Muscle of leg (tissue), 11 donors: Measurements from ENCODE around the gene ZC2HC1C. TPM values are rescaled to one million over a fixed set of nuclear protein-coding genes. Genes with fewer than 3 reads are reported as not detected.
A peak's percentile ranks its signal among the peaks of the same experiment; 100 is the strongest.

Source experiments
- DNase-seq: peaks from one replicate; pipeline ENCODE4 v3.0.0; 2013
- H3K27ac ChIP-seq: one replicate; pipeline ENCODE4 v1.5.1; 2013; ENCODE audit warnings: mild to moderate bottlenecking, low read length, control low read depth
- H3K27me3 ChIP-seq: one replicate; pipeline ENCODE4 v1.6.1; 2013; ENCODE audit warnings: low read length; ENCODE audit not compliant: control insufficient read depth, insufficient read depth
- H3K36me3 ChIP-seq: one replicate; pipeline ENCODE4 v1.6.1; 2013; ENCODE audit warnings: low read length; ENCODE audit not compliant: control insufficient read depth, insufficient read depth
- H3K4me1 ChIP-seq: one replicate; pipeline ENCODE4 v1.6.1; 2013; ENCODE audit warnings: low read length; ENCODE audit not compliant: control insufficient read depth, insufficient read depth
- H3K4me3 ChIP-seq: one replicate; pipeline ENCODE4 v1.5.1; 2013; ENCODE audit warnings: low read length, control low read depth
- H3K9me3 ChIP-seq: replicated peaks from 2 replicates; pipeline ENCODE4 v1.6.1; 2013; ENCODE audit warnings: low read depth, low read length; ENCODE audit not compliant: control insufficient read depth
- WGBS: methylation state at CpG from one replicate; pipeline ENCODE4 v1.1.5; 2013; ENCODE audit warnings: missing lambda C conversion rate; ENCODE audit not compliant: insufficient coverage; 5-methylcytosine and 5-hydroxymethylcytosine counted together
- polyA plus RNA-seq, 8 donors: library from polyadenylated mRNA; unstranded; fragments of 120-200 nt; gene quantifications; one replicate each; pipeline versions ENCODE4 v1.2.1 to v1.2.3, GENCODE V29; 2013; ENCODE audit warnings: inconsistent platforms in 1 of 8, low replicate concordance in 1 of 8; ENCODE audit not compliant: insufficient read length in 8 of 8, insufficient read depth in 1 of 8
- total RNA-seq: library from RNA; stranded (reverse); fragments of 120-200 nt; gene quantifications from one replicate; pipeline ENCODE4 v1.2.4, GENCODE V29; 2013

The ZC2HC1C gene
- total and polyA plus RNA-seq, 9 donors: 0.53 to 2.6 (median 1.5) TPM

DNA sequence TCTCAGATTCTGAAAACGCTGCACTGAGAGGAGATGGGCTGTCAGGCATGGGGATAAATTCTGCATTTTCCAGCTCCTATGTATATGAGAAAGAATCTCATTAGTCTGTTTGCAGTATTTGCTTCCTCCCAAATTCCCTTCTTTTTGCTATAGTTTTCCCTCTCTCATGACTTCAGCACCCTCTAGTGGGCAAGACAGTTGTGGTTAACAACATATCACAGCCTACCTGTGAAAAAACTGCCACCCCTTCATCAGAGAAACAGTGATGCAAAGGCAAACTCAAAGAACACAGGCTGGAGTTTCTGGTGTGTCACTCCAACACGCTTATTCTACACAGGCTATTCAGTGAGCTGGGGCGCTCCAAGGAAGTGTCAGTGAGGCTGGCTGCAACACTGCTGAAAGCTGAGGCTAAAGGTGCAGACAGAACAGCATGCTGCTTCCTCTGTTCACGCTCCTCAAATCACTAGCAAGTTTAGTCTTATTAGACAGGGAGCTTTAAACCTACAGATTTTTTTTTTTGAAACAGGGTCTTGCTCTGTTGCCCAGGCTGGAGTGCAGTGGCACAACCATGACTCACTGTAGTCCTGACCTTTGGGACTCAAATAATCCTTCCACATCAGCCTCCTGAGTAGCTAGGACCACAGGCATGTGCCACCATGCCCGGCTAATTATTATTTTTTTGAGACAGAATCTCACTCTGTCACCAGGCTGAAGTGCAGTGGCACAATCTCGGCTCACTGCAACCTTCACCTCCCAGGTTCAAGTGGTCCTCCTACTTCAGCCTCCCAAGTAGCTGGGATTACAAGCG lies 19.3 kb downstream of the ZC2HC1C start:
- whole genome bisulfite sequencing: 69% methylated on average over 3 of the region's 7 CpGs
- no peaks in the 10 kb centered on the region for H3K9me3 ChIP-seq
- peak; percentile 82 for DNase-seq

DNA sequence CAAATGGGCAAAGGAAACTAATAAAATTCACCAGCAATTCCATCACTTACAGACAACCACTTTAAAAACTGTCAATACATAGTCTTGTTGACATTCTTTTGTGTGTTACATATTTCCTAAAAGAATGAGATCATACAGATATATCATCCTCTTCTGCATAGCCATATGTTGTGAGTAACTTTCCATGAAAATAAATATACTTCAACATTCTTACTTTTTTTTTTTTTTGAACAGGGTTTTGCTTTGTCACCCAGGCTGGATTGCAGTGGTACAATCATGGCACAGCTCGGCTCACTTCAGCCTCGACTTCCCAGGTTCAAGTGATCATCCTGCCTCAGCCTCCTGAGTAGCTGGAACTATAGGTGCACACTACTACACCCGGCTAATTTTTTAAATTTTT lies 20.9 kb downstream of the ZC2HC1C start:
- WGBS: 81% methylated on average over 3 of the region's 3 CpGs
- H3K9me3 ChIP-seq: no peaks in the 10 kb centered on the region
- no peak for DNase-seq
- H3K4me3 ChIP-seq: no peak overlapping the region
- no peak overlapping the region for H3K27ac ChIP-seq
- H3K36me3 ChIP-seq: peaks cover 48% of the 10 kb centered on the region
- H3K4me1 ChIP-seq: no peaks in the 10 kb centered on the region
- no peaks in the 10 kb centered on the region for H3K27me3 ChIP-seq

More for the DNA sequence above, 19.3 kb downstream of the ZC2HC1C start:
- H3K27ac ChIP-seq: no peak overlapping the region
- no peak overlapping the region for H3K4me3 ChIP-seq
- H3K27me3 ChIP-seq: no peaks in the 10 kb centered on the region
- peaks cover 56% of the 10 kb centered on the region for H3K36me3 ChIP-seq
- H3K4me1 ChIP-seq: no peaks in the 10 kb centered on the region

DNA sequence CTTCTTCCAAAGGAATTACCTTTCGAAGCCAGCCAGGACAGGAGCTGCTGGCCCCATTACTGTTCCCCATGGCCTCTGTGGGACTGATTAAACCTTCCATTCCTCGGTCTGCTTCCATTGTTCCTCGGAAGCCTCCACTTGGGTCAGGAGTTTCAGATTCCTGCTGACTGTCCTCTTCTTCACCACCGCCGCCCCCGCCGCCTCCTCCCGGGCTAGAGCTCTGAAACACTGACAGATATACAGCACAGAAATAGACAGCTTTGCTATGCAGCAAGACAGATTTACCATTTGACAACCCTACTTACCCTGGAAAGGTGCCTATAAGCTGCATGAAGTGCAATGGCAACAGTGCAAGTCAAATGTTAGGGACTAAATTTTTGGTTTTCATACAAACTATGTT lies 21.8 kb downstream of the ZC2HC1C start:
- DNase-seq: no peak
- 55% methylated on average over 2 of the region's 8 CpGs for WGBS
- no peaks in the 10 kb centered on the region for H3K9me3 ChIP-seq
- H3K36me3 ChIP-seq: peaks cover 52% of the 10 kb centered on the region
- H3K4me3 ChIP-seq: no peak overlapping the region
- no peak overlapping the region for H3K27ac ChIP-seq
- no peaks in the 10 kb centered on the region for H3K4me1 ChIP-seq
- H3K27me3 ChIP-seq: no peaks in the 10 kb centered on the region

DNA sequence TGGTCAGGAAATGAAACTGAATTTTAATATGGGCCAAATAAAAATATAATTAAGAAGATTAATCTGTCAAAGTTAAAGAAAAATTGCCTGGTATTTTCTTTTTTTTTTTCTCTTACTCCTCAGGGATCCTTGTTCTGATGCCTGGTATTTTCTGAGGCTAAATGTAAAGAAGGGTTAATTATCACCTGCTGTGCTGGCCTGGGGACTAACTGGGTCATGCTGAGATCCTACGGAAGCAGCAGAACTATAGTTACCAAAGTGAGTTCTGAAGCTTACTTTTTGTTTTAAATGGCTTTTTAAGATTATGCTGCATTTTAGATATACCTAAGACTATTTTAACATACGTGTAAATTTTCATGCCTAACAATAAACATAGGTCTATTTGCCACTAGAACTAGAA lies 23.3 kb downstream of the ZC2HC1C start:
- H3K4me1 ChIP-seq: peaks cover 2% of the 10 kb centered on the region
- no peak overlapping the region for H3K4me3 ChIP-seq
- H3K9me3 ChIP-seq: no peaks in the 10 kb centered on the region
- no peak overlapping the region for H3K27ac ChIP-seq
- 86% methylated on average over 1 of the region's 2 CpGs for WGBS
- no peaks in the 10 kb centered on the region for H3K27me3 ChIP-seq
- peaks cover 54% of the 10 kb centered on the region for H3K36me3 ChIP-seq
- no peak for DNase-seq

DNA sequence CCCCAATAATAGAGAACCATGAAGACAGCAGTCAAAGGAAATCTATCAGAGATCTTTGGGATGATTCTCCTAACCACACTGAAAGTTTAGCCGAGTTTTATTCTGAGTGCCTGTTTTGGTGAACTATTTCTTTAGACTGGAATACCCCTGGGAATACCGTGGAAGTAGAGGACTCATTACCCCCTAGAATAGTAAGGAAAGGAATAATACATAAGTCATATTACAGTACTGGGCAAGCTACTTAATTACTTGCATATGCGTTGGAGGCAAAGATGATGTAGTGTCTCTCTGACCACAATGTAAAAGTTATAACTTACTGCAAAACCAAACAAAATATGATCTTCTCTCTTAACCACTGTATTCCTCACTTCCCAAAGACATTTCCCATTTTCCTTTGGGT lies 25.5 kb downstream of the ZC2HC1C start:
- H3K27ac ChIP-seq: no peak overlapping the region
- no peaks in the 10 kb centered on the region for H3K27me3 ChIP-seq
- H3K36me3 ChIP-seq: peaks cover 59% of the 10 kb centered on the region
- H3K9me3 ChIP-seq: no peaks in the 10 kb centered on the region
- no peak for DNase-seq
- no peak overlapping the region for H3K4me3 ChIP-seq
- no CpG with 5 or more reads among the region's 3 CpGs for WGBS
- H3K4me1 ChIP-seq: peaks cover 8% of the 10 kb centered on the region

DNA sequence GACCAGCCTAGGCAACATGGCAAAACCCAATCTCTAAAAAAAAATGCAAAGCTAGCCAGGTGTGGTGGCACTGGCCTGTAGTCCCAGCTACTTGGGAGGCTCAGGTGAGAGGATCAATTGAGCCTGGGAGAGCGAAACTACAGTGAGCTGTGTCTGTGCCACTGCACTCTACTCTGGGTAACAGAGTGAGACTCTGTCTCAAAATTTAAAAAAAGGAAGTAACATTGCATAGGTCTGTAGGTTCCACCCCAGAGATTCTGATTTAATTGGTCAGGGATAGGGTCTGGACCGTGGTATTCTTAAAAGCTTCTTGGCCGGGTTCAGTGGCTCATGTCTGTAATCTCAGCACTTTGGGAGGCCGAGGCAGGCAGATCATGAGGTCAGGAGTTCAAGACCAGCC lies 26.2 kb downstream of the ZC2HC1C start:
- H3K4me1 ChIP-seq: peaks cover 8% of the 10 kb centered on the region
- peaks cover 58% of the 10 kb centered on the region for H3K36me3 ChIP-seq
- H3K27ac ChIP-seq: no peak overlapping the region
- DNase-seq: no peak
- no peaks in the 10 kb centered on the region for H3K27me3 ChIP-seq
- WGBS: 97% methylated on average over 3 of the region's 4 CpGs
- no peaks in the 10 kb centered on the region for H3K9me3 ChIP-seq
- no peak overlapping the region for H3K4me3 ChIP-seq

DNA sequence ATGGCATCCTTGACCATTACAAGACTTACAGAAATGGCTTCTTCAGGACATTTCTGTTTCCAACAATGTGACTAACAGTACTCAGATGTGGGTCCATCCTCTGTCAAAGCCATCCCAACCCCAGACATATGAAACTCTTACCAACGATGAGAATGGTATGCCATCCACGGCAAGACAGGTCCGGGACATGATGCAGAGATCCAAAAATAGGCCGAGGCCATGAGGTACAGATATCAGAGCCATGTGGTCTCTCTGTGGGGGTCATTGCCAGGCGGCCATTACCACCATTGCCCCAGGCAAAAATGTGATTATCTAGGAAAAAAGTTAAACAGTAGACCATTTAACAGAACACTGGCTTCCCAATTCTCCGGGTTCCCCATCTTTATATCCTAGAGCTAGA lies 27.5 kb downstream of the ZC2HC1C start:
- H3K4me1 ChIP-seq: peaks cover 8% of the 10 kb centered on the region
- WGBS: 94% methylated on average over 5 of the region's 6 CpGs
- H3K27me3 ChIP-seq: no peaks in the 10 kb centered on the region
- peaks cover 60% of the 10 kb centered on the region for H3K36me3 ChIP-seq
- DNase-seq: no peak
- no peak overlapping the region for H3K4me3 ChIP-seq
- H3K27ac ChIP-seq: peak overlapping the region; percentile 60
- H3K9me3 ChIP-seq: no peaks in the 10 kb centered on the region

DNA sequence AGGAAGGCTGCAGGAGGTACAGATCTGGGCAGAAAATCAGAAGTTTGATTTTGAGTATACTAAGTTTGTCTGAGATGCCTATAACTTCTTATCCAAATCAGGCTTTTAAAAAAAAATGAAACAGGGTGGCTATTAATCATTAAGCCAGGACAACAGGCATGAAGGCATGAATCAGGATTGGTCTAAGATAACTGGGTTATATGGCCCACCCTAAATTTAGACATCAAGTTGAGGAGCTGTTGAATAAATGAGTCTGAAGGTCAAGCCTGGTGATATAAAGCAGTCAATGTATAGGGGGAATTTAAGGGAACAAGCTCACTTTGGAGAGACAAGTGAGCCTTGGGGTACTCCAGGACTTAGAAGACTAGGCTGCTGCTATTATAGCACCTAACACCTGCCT lies 28.8 kb downstream of the ZC2HC1C start:
- no peak for DNase-seq
- H3K27ac ChIP-seq: peak overlapping the region; percentile 79
- H3K4me3 ChIP-seq: no peak overlapping the region

DNA sequence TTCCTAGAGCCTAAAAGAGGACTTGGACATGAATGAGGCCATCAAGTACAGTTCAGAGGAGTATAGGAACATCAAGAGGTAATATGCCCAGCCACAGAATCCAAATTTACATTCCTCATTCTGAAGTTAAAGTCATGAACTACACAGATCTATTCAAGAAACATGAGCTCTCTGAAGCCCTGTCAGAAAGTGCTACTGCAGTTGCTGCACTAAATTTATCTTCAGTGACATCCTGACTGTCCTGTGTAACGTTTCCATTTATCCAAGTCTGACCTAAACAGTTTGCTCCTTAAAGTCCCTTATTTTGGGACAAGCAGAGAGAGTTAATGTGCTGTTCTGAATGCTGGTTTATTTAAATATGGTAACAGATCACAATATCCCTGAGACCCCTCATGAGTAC lies 29.2 kb downstream of the ZC2HC1C start:
- peaks cover 8% of the 10 kb centered on the region for H3K4me1 ChIP-seq
- peak; percentile 27 for DNase-seq
- no CpG with 5 or more reads among the region's 1 CpG for WGBS
- no peaks in the 10 kb centered on the region for H3K27me3 ChIP-seq
- H3K27ac ChIP-seq: peak overlapping the region; percentile 79
- H3K36me3 ChIP-seq: peaks cover 55% of the 10 kb centered on the region
- H3K4me3 ChIP-seq: no peak overlapping the region
- no peaks in the 10 kb centered on the region for H3K9me3 ChIP-seq

More for the DNA sequence above, 28.8 kb downstream of the ZC2HC1C start:
- H3K27me3 ChIP-seq: no peaks in the 10 kb centered on the region
- peaks cover 8% of the 10 kb centered on the region for H3K4me1 ChIP-seq
- no peaks in the 10 kb centered on the region for H3K9me3 ChIP-seq
- H3K36me3 ChIP-seq: peaks cover 54% of the 10 kb centered on the region

DNA sequence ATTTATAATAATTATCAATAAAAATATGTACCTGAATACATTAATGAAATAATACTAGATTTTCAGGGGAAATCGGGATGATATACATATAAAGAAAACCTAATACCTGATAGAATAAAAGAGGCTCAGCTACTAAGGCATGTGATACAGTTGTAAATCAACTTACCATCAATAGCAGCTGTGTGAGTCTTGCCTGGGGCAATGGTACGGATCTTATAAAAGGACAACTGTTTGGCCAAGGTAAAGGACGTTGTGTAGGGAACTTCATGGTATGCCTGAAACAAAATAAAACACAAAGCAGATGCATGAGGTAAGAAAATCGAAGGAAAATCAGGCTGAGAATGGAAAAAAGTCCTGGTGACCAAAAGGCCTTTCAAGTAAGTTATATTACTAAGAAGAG lies 32.0 kb downstream of the ZC2HC1C start:
- Histone ChIP-seq H3K27ac (no peak overlapping the region), H3K4me3 (no peak overlapping the region), H3K9me3 (no peaks in the 10 kb centered on the region), H3K4me1 (peaks cover 8% of the 10 kb centered on the region), H3K36me3 (peaks cover 62% of the 10 kb centered on the region), H3K27me3 (no peaks in the 10 kb centered on the region)
- 90% methylated on average over 2 of the region's 4 CpGs for WGBS
- DNase-seq: no peak

DNA sequence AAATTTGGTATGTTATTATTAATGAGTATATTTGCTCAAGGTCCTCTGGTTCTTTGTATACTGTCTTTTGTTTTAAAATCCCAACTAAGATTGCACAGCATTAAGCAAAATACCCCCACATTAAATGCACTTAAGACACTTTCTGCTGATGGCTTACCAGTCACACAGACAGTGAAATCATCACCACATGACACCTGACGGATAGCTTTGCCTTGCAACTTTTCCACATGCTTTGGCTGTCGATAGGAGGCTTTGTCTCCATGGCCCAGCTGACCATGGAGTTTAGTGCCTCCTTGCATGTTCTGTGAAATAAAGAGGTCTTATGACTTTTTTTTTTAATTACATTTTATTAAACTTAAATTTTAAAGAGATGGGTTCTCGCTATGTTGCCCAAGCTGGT lies 37.7 kb downstream of the ZC2HC1C start:
- no peak for DNase-seq
- H3K36me3 ChIP-seq: peaks cover 61% of the 10 kb centered on the region
- H3K27ac ChIP-seq: no peak overlapping the region
- no peaks in the 10 kb centered on the region for H3K4me1 ChIP-seq
- no peak overlapping the region for H3K4me3 ChIP-seq
- H3K9me3 ChIP-seq: no peaks in the 10 kb centered on the region
- WGBS: 38% methylated on average over 1 of the region's 3 CpGs
- H3K27me3 ChIP-seq: no peaks in the 10 kb centered on the region
